HEK293T (cell line): ENCODE data around the gene SQSTM1.

Source experiments
- CTCF ChIA-PET: fragments of 350-600 bp; formaldehyde crosslinking; extraction: SDS; loops from one replicate; lab custom pipeline; 2021; ENCODE audit warnings: antibody characterized with exemption, inconsistent platforms; lab: Yijun Ruan, JAX
- POLR2A ChIA-PET: fragments of 350-600 bp; formaldehyde crosslinking; extraction: SDS; loops from one replicate; lab custom pipeline; 2020; ENCODE audit warnings: antibody characterized with exemption, inconsistent platforms; lab: Yijun Ruan, JAX
- DNase-seq: peaks from one replicate; pipeline ENCODE4 v3.0.0; 2012; ENCODE audit warnings: mixed read lengths; ENCODE audit errors: extremely low spot score
- ARNT ChIP-seq: fragments of 450-650 bp; IDR thresholded peaks from 2 replicates; pipeline ENCODE4 v1.6.1; 2017; ENCODE audit warnings: mild to moderate bottlenecking
- BHLHE40 ChIP-seq: fragments of 450-650 bp; IDR thresholded peaks from 2 replicates; pipeline ENCODE4 v1.6.1; 2016; ENCODE audit warnings: mild to moderate bottlenecking, moderate library complexity, borderline replicate concordance
- CTBP1 ChIP-seq: fragments of 450-650 bp; IDR thresholded peaks from 2 replicates; pipeline ENCODE4 v1.6.1; 2016; ENCODE audit warnings: borderline replicate concordance
- ELF4 ChIP-seq: fragments of 450-650 bp; IDR thresholded peaks from 2 replicates; pipeline ENCODE4 v1.6.1; 2017; ENCODE audit warnings: antibody characterized with exemption
- FOXA1 ChIP-seq: fragments of 450-650 bp; IDR thresholded peaks from 2 replicates; pipeline ENCODE4 v1.6.1; 2016; ENCODE audit warnings: mild to moderate bottlenecking
- FOXK2 ChIP-seq: fragments of 450-650 bp; IDR thresholded peaks from 2 replicates; pipeline ENCODE4 v1.6.1; 2016; ENCODE audit warnings: mild to moderate bottlenecking
- FOXM1 ChIP-seq: fragments of 450-650 bp; IDR thresholded peaks from 2 replicates; pipeline ENCODE4 v1.6.1; 2017; ENCODE audit warnings: mild to moderate bottlenecking, borderline replicate concordance
- HDGF ChIP-seq: fragments of 450-650 bp; IDR thresholded peaks from 2 replicates; pipeline ENCODE4 v1.6.1; 2017; ENCODE audit warnings: antibody characterized with exemption, borderline replicate concordance
- L3MBTL2 ChIP-seq: fragments of 450-650 bp; conservative IDR thresholded peaks from 2 replicates; pipeline ENCODE4 v1.6.1; 2016; ENCODE audit warnings: mild to moderate bottlenecking
- LEF1 ChIP-seq: fragments of 450-650 bp; IDR thresholded peaks from 2 replicates; pipeline ENCODE4 v1.6.1; 2017; ENCODE audit warnings: mild to moderate bottlenecking, borderline replicate concordance
- NFRKB ChIP-seq: fragments of 450-650 bp; IDR thresholded peaks from 2 replicates; pipeline ENCODE4 v1.6.1; 2016; ENCODE audit warnings: mild to moderate bottlenecking, moderate library complexity
- SP1 ChIP-seq: fragments of 450-650 bp; IDR thresholded peaks from 2 replicates; pipeline ENCODE4 v1.6.1; 2017
- SUZ12 ChIP-seq: fragments of 450-650 bp; IDR thresholded peaks from 2 replicates; pipeline ENCODE4 v1.6.1; 2016; ENCODE audit warnings: mild to moderate bottlenecking
- TARDBP ChIP-seq: fragments of 450-650 bp; IDR thresholded peaks from 2 replicates; pipeline ENCODE4 v1.6.1; 2016
- ZNF384 ChIP-seq: fragments of 450-650 bp; IDR thresholded peaks from 2 replicates; pipeline ENCODE4 v1.6.1; 2016
- TF ChIP-seq, protein P1 (sequence below): fragments of 450-650 bp; IDR thresholded peaks from 2 replicates; pipeline ENCODE4 v1.6.1; 2016

SQSTM1 gene

GRCh38 chr5:179875741-179876609 is 55.3 kb downstream of the SQSTM1 start:
- TF ChIP-seq FOXK2 (no peak), ARNT (no peak), CTBP1 (no peak), HDGF (no peak), BHLHE40 (no peak), ZNF384 (no peak), ELF4 (no peak), L3MBTL2 (no peak), SUZ12 (no peak), FOXA1 (no peak), FOXM1 (no peak), SP1 (no peak)
- DNase-seq = no peak
- POLR2A ChIA-PET = no interaction called here
- CTCF ChIA-PET = no interaction called here

- no peak for DNase-seq
- POLR2A ChIA-PET = no interaction called here
- TF ChIP-seq NFRKB = no peak
- TF ChIP-seq, protein P1, sequence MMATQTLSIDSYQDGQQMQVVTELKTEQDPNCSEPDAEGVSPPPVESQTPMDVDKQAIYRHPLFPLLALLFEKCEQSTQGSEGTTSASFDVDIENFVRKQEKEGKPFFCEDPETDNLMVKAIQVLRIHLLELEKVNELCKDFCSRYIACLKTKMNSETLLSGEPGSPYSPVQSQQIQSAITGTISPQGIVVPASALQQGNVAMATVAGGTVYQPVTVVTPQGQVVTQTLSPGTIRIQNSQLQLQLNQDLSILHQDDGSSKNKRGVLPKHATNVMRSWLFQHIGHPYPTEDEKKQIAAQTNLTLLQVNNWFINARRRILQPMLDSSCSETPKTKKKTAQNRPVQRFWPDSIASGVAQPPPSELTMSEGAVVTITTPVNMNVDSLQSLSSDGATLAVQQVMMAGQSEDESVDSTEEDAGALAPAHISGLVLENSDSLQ = no peak
- TF ChIP-seq BHLHE40 = no peak
- TF ChIP-seq CTBP1 = no peak
- TF ChIP-seq SUZ12 = no peak
- no peak for TF ChIP-seq FOXA1
- no peak for TF ChIP-seq LEF1
- no peak for TF ChIP-seq ARNT
- no peak for TF ChIP-seq HDGF
- TF ChIP-seq L3MBTL2 = no peak
- no peak for TF ChIP-seq TARDBP
- TF ChIP-seq ELF4 = no peak
- no peak for TF ChIP-seq ZNF384
- no peak for TF ChIP-seq FOXK2
- no peak for TF ChIP-seq SP1
- no peak for TF ChIP-seq FOXM1
- CTCF ChIA-PET = no interaction called here
Observed at GRCh38 chr5:179876610-179876952, 55.9 kb downstream of the SQSTM1 start.

GRCh38 chr5:179878222-179879002 is 57.7 kb downstream of the SQSTM1 start:
- CTCF ChIA-PET = no interaction called here
- TF ChIP-seq LEF1 = no peak
- no peak for TF ChIP-seq TARDBP
- TF ChIP-seq, protein P1 = no peak
- POLR2A ChIA-PET = interaction anchor here (1.3 kb wide), 1 partner anchor 8 kb away, joined by 3 read pairs; no protein-coding TSS in a partner anchor
- no peak for DNase-seq

DNA sequence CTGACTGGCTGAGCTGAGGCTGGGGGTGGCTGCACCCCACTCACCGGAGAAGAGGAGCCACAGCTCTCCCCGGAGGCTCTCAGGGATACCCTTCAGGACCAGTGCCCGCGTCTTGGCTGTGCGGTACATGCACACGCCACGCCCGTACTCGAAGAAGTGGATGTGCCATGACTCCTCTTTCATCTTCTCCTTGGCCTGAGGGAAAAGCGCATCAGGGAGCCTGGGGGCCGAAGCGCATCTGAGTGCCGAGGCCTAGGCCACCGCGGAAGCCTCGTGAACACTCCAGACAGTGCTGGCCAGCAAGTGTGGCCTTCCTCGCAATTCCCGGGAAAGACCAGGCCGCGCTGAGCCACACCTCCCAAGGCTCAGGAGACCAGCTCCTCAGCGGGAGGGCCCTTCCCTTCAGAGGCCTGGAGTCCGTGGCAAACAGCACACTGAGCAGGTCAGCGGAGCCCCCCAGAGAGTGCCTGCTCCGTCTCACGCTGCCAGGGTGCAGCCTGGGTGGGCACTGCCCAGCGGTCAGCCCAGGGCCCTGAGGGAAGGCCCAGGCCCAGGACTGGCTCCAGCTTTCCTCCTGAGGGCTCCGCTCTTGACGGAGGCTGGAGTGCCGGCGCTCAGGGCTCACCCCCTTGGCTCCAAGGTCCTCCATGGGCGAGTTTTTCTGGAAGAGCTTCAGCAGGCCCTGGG is 58.4 kb downstream of the SQSTM1 start:
- ChIA-PET CTCF (interaction anchor here (0.5 to 1.2 kb wide), 2 partner anchors 70 to 77 kb away, joined by 3 to 4 read pairs; no protein-coding TSS in a partner anchor), POLR2A (interaction anchor here (1.3 kb wide), 1 partner anchor 9 kb away, joined by 3 read pairs; no protein-coding TSS in a partner anchor)
- DNase-seq = no peak
- TF ChIP-seq, protein P1 = no peak
- TF ChIP-seq BHLHE40 (no peak), CTBP1 (no peak), NFRKB (no peak), FOXK2 (no peak), TARDBP (no peak), L3MBTL2 (no peak), ZNF384 (no peak), FOXM1 (no peak), ELF4 (no peak)

GRCh38 chr5:179879690-179880010 is 58.9 kb downstream of the SQSTM1 start:
- CTCF ChIA-PET = interaction anchor here (0.5 to 1.2 kb wide), 2 partner anchors 70 to 78 kb away, joined by 3 to 4 read pairs; no protein-coding TSS in a partner anchor
- DNase-seq = no peak
- POLR2A ChIA-PET = interaction anchor here (1.3 kb wide), 1 partner anchor 9 kb away, joined by 3 read pairs; no protein-coding TSS in a partner anchor
- TF ChIP-seq FOXK2 (no peak), NFRKB (no peak), HDGF (no peak), CTBP1 (no peak), FOXA1 (no peak), L3MBTL2 (no peak), SUZ12 (no peak), ELF4 (no peak), ZNF384 (no peak), LEF1 (no peak)
- TF ChIP-seq, protein P1 = no peak
